ENCODE data around the gene RBM28.

- TF ChIP-seq CTCF (IDR thresholded peaks at IDR 0.05; ENCODE audit: insufficient read depth, low read depth, low read length) (no peak), EZH2 (IDR thresholded peaks at IDR 0.05; ENCODE audit: insufficient read depth, low read length) (no peak)
Measured at GRCh38 chr7:128335730-128336129, 8.0 kb downstream of the RBM28 start.

Measured in astrocyte (in vitro differentiated cells and primary cell).